Liver (tissue), 3 donors: ENCODE data around the gene CUL4A.

Experiments
- CTCF ChIP-seq: fragments of 150-350 bp; IDR thresholded peaks from 2 replicates; pipeline ENCODE4 v1.5.1; 2017; ENCODE audit warnings: improper control_type of control experiment, low read depth, low read length; ENCODE audit not compliant: missing input control
- FOXA1 ChIP-seq: IDR thresholded peaks from 2 replicates; pipeline ENCODE4 v1.6.1; 2016; ENCODE audit warnings: antibody characterized with exemption
- JUND ChIP-seq, 2 donors: IDR thresholded peaks; 2 replicates each; pipeline ENCODE4 v1.6.1; 2016; ENCODE audit warnings: antibody characterized with exemption in 2 of 2
- NR2F2 ChIP-seq: IDR thresholded peaks from 2 replicates; pipeline ENCODE4 v1.6.1; 2016; ENCODE audit warnings: antibody characterized with exemption
- SP1 ChIP-seq: IDR thresholded peaks from 2 replicates; pipeline ENCODE4 v1.6.1; 2018; ENCODE audit warnings: antibody characterized with exemption, mild to moderate bottlenecking
- YY1 ChIP-seq: IDR thresholded peaks from 2 replicates; pipeline ENCODE4 v1.6.1; 2016; ENCODE audit warnings: antibody characterized with exemption, mild to moderate bottlenecking
- TF ChIP-seq, protein P1 (sequence below): IDR thresholded peaks from 2 replicates; pipeline ENCODE4 v1.6.1; 2016; ENCODE audit warnings: antibody characterized with exemption
- TF ChIP-seq, protein P2 (sequence below): IDR thresholded peaks from 2 replicates; pipeline ENCODE4 v1.6.1; 2016; ENCODE audit warnings: antibody characterized with exemption
- donor health status: healthy.
- donor health status: healthy.

- no peak for TF ChIP-seq CTCF
- no peak for TF ChIP-seq JUND (IDR thresholded peaks at IDR 0.05)
- TF ChIP-seq, protein P1, sequence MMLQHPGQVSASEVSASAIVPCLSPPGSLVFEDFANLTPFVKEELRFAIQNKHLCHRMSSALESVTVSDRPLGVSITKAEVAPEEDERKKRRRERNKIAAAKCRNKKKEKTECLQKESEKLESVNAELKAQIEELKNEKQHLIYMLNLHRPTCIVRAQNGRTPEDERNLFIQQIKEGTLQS = no peak
- no peak for TF ChIP-seq FOXA1
- TF ChIP-seq SP1 = no peak
- TF ChIP-seq NR2F2 = no peak
- no peak for TF ChIP-seq YY1
- TF ChIP-seq, protein P2, sequence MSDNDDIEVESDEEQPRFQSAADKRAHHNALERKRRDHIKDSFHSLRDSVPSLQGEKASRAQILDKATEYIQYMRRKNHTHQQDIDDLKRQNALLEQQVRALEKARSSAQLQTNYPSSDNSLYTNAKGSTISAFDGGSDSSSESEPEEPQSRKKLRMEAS = no peak
These were observed 24.6 kb upstream of the CUL4A start for GRCh38 chr13:113184568-113185440.
